Neural cell (in vitro differentiated cells): ENCODE measurements around the gene ETV6. TPM values are rescaled to one million over a fixed set of nuclear protein-coding genes. Genes with fewer than 3 reads are reported as not detected.

Experiments
- H2AFZ ChIP-seq: fragments of 200-600, 300-800 bp; sonication (generic), shearing (Covaris generic); 2 replicates; pipeline ENCODE4 v1.6.0; 2014; ENCODE audit warnings: low read depth, mild to moderate bottlenecking, antibody characterized with exemption, low read length, moderate library complexity
- H3F3A ChIP-seq: fragments of 200-600 bp; shearing (Covaris generic); 2 replicates; pipeline ENCODE4 v1.6.1; 2016; ENCODE audit warnings: mild to moderate bottlenecking, moderate library complexity, mixed read lengths, antibody characterized with exemption, low read length; ENCODE audit not compliant: insufficient read depth, poor library complexity, severe bottlenecking
- H3K27ac ChIP-seq: fragments of 200-600, 300-800 bp; sonication (generic), shearing (Covaris generic); 2 replicates; pipeline ENCODE4 v1.5.1; 2014; ENCODE audit warnings: mild to moderate bottlenecking, low read length, moderate library complexity
- H3K27me3 ChIP-seq: fragments of 300-800, 200-600 bp; sonication (generic), shearing (Covaris generic); 2 replicates; pipeline ENCODE4 v1.6.0; 2014; ENCODE audit warnings: mild to moderate bottlenecking, low read depth, low read length, moderate library complexity; ENCODE audit not compliant: insufficient read depth
- H3K36me3 ChIP-seq: fragments of 300-800, 200-600 bp; sonication (generic), shearing (Covaris generic); 2 replicates; pipeline ENCODE4 v1.5.1; 2014; ENCODE audit warnings: mild to moderate bottlenecking, antibody characterized with exemption, low read length, moderate library complexity; ENCODE audit not compliant: insufficient read depth
- H3K4me2 ChIP-seq: fragments of 300-800, 200-600 bp; sonication (generic), shearing (Covaris generic); 2 replicates; pipeline ENCODE4 v1.6.0; 2014; ENCODE audit warnings: mild to moderate bottlenecking, low read length
- H3K4me3 ChIP-seq: fragments of 300-800, 200-600 bp; sonication (generic), shearing (Covaris generic); 2 replicates; pipeline ENCODE4 v1.5.1; 2014; ENCODE audit warnings: mild to moderate bottlenecking, low read length, moderate library complexity
- H3K79me2 ChIP-seq: fragments of 200-600 bp; shearing (Covaris generic); replicated peaks from 2 replicates; pipeline ENCODE4 v1.6.0; 2014; ENCODE audit warnings: mild to moderate bottlenecking, low read length, moderate library complexity; ENCODE audit not compliant: insufficient read depth
- H3K9ac ChIP-seq: fragments of 300-800, 200-600 bp; sonication (generic), shearing (Covaris generic); 2 replicates; pipeline ENCODE4 v1.6.1; 2016; ENCODE audit warnings: mild to moderate bottlenecking, low read length, mixed read lengths
- H3K9me2 ChIP-seq: fragments of 200-600 bp; shearing (Covaris generic); 2 replicates; pipeline ENCODE4 v1.6.1; 2016; ENCODE audit warnings: mild to moderate bottlenecking, low read length, mixed read lengths; ENCODE audit not compliant: insufficient read depth
- H3K9me3 ChIP-seq: fragments of 200-600, 300-800 bp; sonication (generic), shearing (Covaris generic); 2 replicates; pipeline ENCODE4 v1.6.1; 2016; ENCODE audit warnings: mild to moderate bottlenecking, mixed run types, low read length, moderate library complexity, mixed read lengths
- H4K20me1 ChIP-seq: fragments of 200-600 bp; shearing (Covaris generic); 2 replicates; pipeline ENCODE4 v1.6.1; 2016; ENCODE audit warnings: mild to moderate bottlenecking, mixed run types; ENCODE audit not compliant: insufficient read depth
- CTCF ChIP-seq: fragments of 450-650 bp; IDR thresholded peaks from 2 replicates; pipeline ENCODE4 v1.5.1; 2014; ENCODE audit warnings: antibody characterized with exemption, mild to moderate bottlenecking, moderate library complexity; ENCODE audit not compliant: poor library complexity, severe bottlenecking
- EP300 ChIP-seq: fragments of 450-650 bp; conservative IDR thresholded peaks from 2 replicates; pipeline ENCODE4 v1.6.1; 2014; ENCODE audit warnings: antibody characterized with exemption, mild to moderate bottlenecking, moderate library complexity; ENCODE audit not compliant: poor library complexity, severe bottlenecking
- EZH2 ChIP-seq: fragments of 200-600, 300-800 bp; shearing (Covaris generic), sonication (generic); IDR thresholded peaks from 2 replicates; pipeline ENCODE4 v1.6.1; 2014; ENCODE audit warnings: antibody characterized with exemption, low read length, borderline replicate concordance, mild to moderate bottlenecking; ENCODE audit not compliant: insufficient read depth, poor library complexity, severe bottlenecking
- MXI1 ChIP-seq: fragments of 450-650 bp; conservative IDR thresholded peaks from 2 replicates; pipeline ENCODE4 v1.6.1; 2014; ENCODE audit warnings: antibody characterized with exemption, mild to moderate bottlenecking; ENCODE audit not compliant: poor library complexity, severe bottlenecking
- POLR2AphosphoS5 ChIP-seq: IDR thresholded peaks from 2 replicates; pipeline ENCODE4 v1.6.1; 2012
- RAD21 ChIP-seq: fragments of 450-650 bp; conservative IDR thresholded peaks from 2 replicates; pipeline ENCODE4 v1.6.1; 2014; ENCODE audit warnings: antibody characterized with exemption, mild to moderate bottlenecking, moderate library complexity
- REST ChIP-seq: IDR thresholded peaks from 2 replicates; pipeline ENCODE4 v1.6.1; 2012; ENCODE audit warnings: borderline replicate concordance
- SMC3 ChIP-seq: fragments of 450-650 bp; conservative IDR thresholded peaks from 2 replicates; pipeline ENCODE4 v1.6.1; 2014; ENCODE audit warnings: antibody characterized with exemption, mild to moderate bottlenecking, moderate library complexity; ENCODE audit not compliant: poor library complexity
- TAF1 ChIP-seq: IDR thresholded peaks from 2 replicates; pipeline ENCODE4 v1.6.1; 2012; ENCODE audit warnings: low read depth
- polyA plus RNA-seq: library from polyadenylated mRNA; depleted of rRNA; stranded (reverse); fragments of >200 nt; gene quantifications from 2 replicates; pipeline ENCODE4 v1.2.3, GENCODE V29; 2014

Gene ETV6
- polyA plus RNA-seq, 1 donor from 2014 or later: 1.6 TPM

- H2AFZ ChIP-seq: no peak overlapping the region
- H4K20me1 ChIP-seq: no peaks in the 10 kb centered on the region
- no peak overlapping the region for H3K27ac ChIP-seq
- H3K4me3 ChIP-seq: no peak overlapping the region
- TF ChIP-seq MXI1 (no peak), EZH2 (no peak), REST (no peak), TAF1 (no peak), SMC3 (no peak), RAD21 (no peak), POLR2AphosphoS5 (no peak), EP300 (no peak), CTCF (no peak)
- no peaks in the 10 kb centered on the region for H3K36me3 ChIP-seq
- no peaks in the 10 kb centered on the region for H3K9me2 ChIP-seq
- H3F3A ChIP-seq: no peaks in the 10 kb centered on the region
- no peak overlapping the region for H3K4me2 ChIP-seq
- no peaks in the 10 kb centered on the region for H3K79me2 ChIP-seq
- H3K9ac ChIP-seq: no peak overlapping the region
- H3K9me3 ChIP-seq: no peaks in the 10 kb centered on the region
- no peaks in the 10 kb centered on the region for H3K27me3 ChIP-seq
Measured at GRCh38 chr12:11667171-11667570, 17.7 kb downstream of the ETV6 start.

- Histone ChIP-seq H3K9ac (no peak overlapping the region), H3K4me2 (no peak overlapping the region), H3F3A (no peaks in the 10 kb centered on the region), H3K27me3 (no peaks in the 10 kb centered on the region), H3K9me2 (no peaks in the 10 kb centered on the region), H3K9me3 (no peaks in the 10 kb centered on the region), H3K79me2 (no peaks in the 10 kb centered on the region), H4K20me1 (no peaks in the 10 kb centered on the region), H3K27ac (no peak overlapping the region), H3K4me3 (no peak overlapping the region), H2AFZ (no peak overlapping the region), H3K36me3 (no peaks in the 10 kb centered on the region)
- no peak for TF ChIP-seq EZH2
- TF ChIP-seq EP300: no peak
- TF ChIP-seq POLR2AphosphoS5: no peak
- TF ChIP-seq REST: no peak
- TF ChIP-seq TAF1: no peak
- TF ChIP-seq CTCF: no peak
- no peak for TF ChIP-seq SMC3
- no peak for TF ChIP-seq RAD21
- TF ChIP-seq MXI1: no peak
Measured at GRCh38 chr12:11668611-11669010, 19.1 kb downstream of the ETV6 start.
